ENCODE data around the gene CTNNAL1. TPM values are rescaled to one million over a fixed set of nuclear protein-coding genes. Genes with fewer than 3 reads are reported as not detected.

The CTNNAL1 gene
- total RNA-seq, 4 donors from 2014 or later, result 66.3 to 111 (median 83.1) TPM

GRCh38 chr9:109051733-109052132, 38.4 kb upstream of the CTNNAL1 start:
- peaks cover 2 to 97% of the 10 kb centered on the region in 2 donors for H3K36me3 ChIP-seq
- no peaks in the 10 kb centered on the region for H3K9me3 ChIP-seq
- H3K27ac ChIP-seq, result no peak overlapping the region
- no peaks in the 10 kb centered on the region for H3K27me3 ChIP-seq
- WGBS, 2 donors (ENCODE audit: low coverage in 1 of 2), result 70 to 83% methylated on average over 1 of the region's 1 CpG
- no peaks in the 10 kb centered on the region for H3K4me1 ChIP-seq
- no peak for ATAC-seq
- H3K4me3 ChIP-seq, result no peak overlapping the region
- TF ChIP-seq CTCF (IDR thresholded peaks at IDR 0.05), result no peak
- no peak for TF ChIP-seq POLR2AphosphoS5 (IDR thresholded peaks at IDR 0.05)
- no peak for TF ChIP-seq EP300 (IDR thresholded peaks at IDR 0.05)
- no peak for TF ChIP-seq POLR2A (IDR thresholded peaks at IDR 0.05)

DNA sequence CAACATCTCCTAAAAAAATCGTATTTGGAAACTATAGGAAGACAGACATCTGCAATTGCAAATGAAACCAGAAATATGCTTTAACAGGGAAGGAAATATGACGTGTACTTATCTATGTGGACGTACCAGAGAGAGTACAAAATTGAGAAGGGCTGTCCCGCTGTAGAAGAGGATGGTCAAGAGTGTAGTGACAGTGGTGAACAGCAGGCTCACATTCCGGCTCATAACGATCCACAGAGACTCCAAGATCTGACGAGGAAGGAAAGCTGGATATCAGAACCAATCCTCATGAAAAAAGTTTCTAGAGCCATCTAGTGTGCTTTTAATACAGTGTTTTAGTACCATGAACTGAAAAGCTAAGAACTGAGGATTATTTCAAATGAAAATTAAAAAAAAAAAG, 37.1 kb upstream of the CTNNAL1 start:
- Histone ChIP-seq H3K27me3 (no peaks in the 10 kb centered on the region), H3K9me3 (no peaks in the 10 kb centered on the region), H3K36me3 (peaks cover 3 to 97% of the 10 kb centered on the region in 2 donors), H3K4me3 (no peak overlapping the region), H3K27ac (no peak overlapping the region), H3K4me1 (no peaks in the 10 kb centered on the region)
- WGBS, 2 donors (ENCODE audit: low coverage in 1 of 2), result 63 to 69% methylated on average over 7 of the region's 7 CpGs
- TF ChIP-seq POLR2AphosphoS5 (IDR thresholded peaks at IDR 0.05), result no peak
- no peak for TF ChIP-seq POLR2A (IDR thresholded peaks at IDR 0.05)
- ATAC-seq, result no peak

GRCh38 chr9:109048822-109049221, 35.5 kb upstream of the CTNNAL1 start:
- Histone ChIP-seq H3K36me3 (peaks cover 3 to 98% of the 10 kb centered on the region in 2 donors), H3K9me3 (no peaks in the 10 kb centered on the region), H3K4me3 (no peak overlapping the region), H3K4me1 (no peaks in the 10 kb centered on the region), H3K27me3 (no peaks in the 10 kb centered on the region), H3K27ac (no peak overlapping the region)
- WGBS, 2 donors (ENCODE audit: low coverage in 1 of 2), result 80 to 86% methylated on average over 2 to 3 of the region's 3 CpGs
- TF ChIP-seq EP300 (IDR thresholded peaks at IDR 0.05) (no peak), POLR2A (IDR thresholded peaks at IDR 0.05) (no peak), POLR2AphosphoS5 (IDR thresholded peaks at IDR 0.05) (no peak), CTCF (IDR thresholded peaks at IDR 0.05) (no peak)
- ATAC-seq, result no peak

DNA sequence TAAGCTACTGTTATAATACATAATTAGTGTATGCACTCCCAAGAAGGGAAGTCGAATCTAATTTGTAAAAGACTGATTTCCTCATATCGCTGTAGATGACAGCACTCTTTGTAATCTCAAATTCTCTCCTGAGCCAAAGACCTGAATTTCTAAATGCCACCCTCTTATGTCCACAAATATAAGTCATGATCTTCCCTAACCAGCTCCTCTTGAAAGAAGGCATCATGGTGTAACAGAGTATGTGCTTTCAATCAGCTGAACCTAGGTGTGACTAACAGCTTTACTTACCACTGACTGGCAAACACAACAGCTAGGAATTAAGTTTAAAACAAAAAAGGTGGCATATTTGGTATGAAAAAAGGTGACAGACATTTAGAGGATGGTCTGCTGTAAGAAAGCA, 34.0 kb upstream of the CTNNAL1 start:
- ATAC-seq, result no peak
- H3K27me3 ChIP-seq, result no peaks in the 10 kb centered on the region
- H3K36me3 ChIP-seq, result peaks cover 3 to 98% of the 10 kb centered on the region in 2 donors
- no peaks in the 10 kb centered on the region for H3K4me1 ChIP-seq
- H3K9me3 ChIP-seq, result no peaks in the 10 kb centered on the region
- H3K27ac ChIP-seq, result no peak overlapping the region
- 86 to 90% methylated on average over 2 of the region's 2 CpGs for WGBS, 2 donors (ENCODE audit: low coverage in 1 of 2)
- H3K4me3 ChIP-seq, result no peak overlapping the region
- no peak for TF ChIP-seq POLR2A (IDR thresholded peaks at IDR 0.05)

- Histone ChIP-seq H3K36me3 (peaks cover 3 to 99% of the 10 kb centered on the region in 2 donors), H3K4me3 (no peak overlapping the region), H3K4me1 (no peaks in the 10 kb centered on the region), H3K9me3 (no peaks in the 10 kb centered on the region), H3K27me3 (no peaks in the 10 kb centered on the region), H3K27ac (no peak overlapping the region)
- no peak for ATAC-seq
- TF ChIP-seq POLR2A (IDR thresholded peaks at IDR 0.05) (no peak), POLR2AphosphoS5 (IDR thresholded peaks at IDR 0.05) (no peak), CTCF (IDR thresholded peaks at IDR 0.05) (no peak), EP300 (IDR thresholded peaks at IDR 0.05) (no peak)
- 72 to 88% methylated on average over 1 of the region's 1 CpG for WGBS, 2 donors (ENCODE audit: low coverage in 1 of 2)
Measured at GRCh38 chr9:109046346-109046745, 33.0 kb upstream of the CTNNAL1 start.

- no peak for TF ChIP-seq POLR2AphosphoS5 (IDR thresholded peaks at IDR 0.05)
- no peak for TF ChIP-seq EP300 (IDR thresholded peaks at IDR 0.05)
- no peak for TF ChIP-seq POLR2A (IDR thresholded peaks at IDR 0.05)
- TF ChIP-seq CTCF (IDR thresholded peaks at IDR 0.05), result no peak
- Histone ChIP-seq H3K4me3 (no peak overlapping the region), H3K27me3 (no peaks in the 10 kb centered on the region), H3K27ac (no peak overlapping the region), H3K9me3 (no peaks in the 10 kb centered on the region), H3K4me1 (peaks cover 0 to 4% (median 0%) of the 10 kb centered on the region in 3 donors), H3K36me3 (peaks cover 3 to 81% of the 10 kb centered on the region in 2 donors)
- 91 to 100% methylated on average over 3 of the region's 4 CpGs for WGBS, 2 donors (ENCODE audit: low coverage in 1 of 2)
- no peak for ATAC-seq
Measured at GRCh38 chr9:109043578-109043977, 30.3 kb upstream of the CTNNAL1 start.
